Uterus (tissue), 2 donors: ENCODE data around the gene MICB.

Source experiments
- POLR2A ChIP-seq, 2 donors: fragments of 450-650 bp; IDR thresholded peaks; one replicate each; pipeline ENCODE4 v1.6.1; 2016; ENCODE audit warnings: antibody characterized with exemption in 2 of 2, mild to moderate bottlenecking in 1 of 2, moderate library complexity in 1 of 2
- TF ChIP-seq, protein P1 (sequence below), 4 experiments: fragments of 200-600 bp in 2 of 4; fragments of 450-650 bp in 2 of 4; sonication (generic) in 2 of 4; IDR thresholded peaks; one replicate each; pipeline ENCODE4 v1.5.1; 2016 to 2019; ENCODE audit warnings: antibody characterized with exemption in 4 of 4, mild to moderate bottlenecking in 2 of 4, moderate library complexity in 1 of 4

DNA sequence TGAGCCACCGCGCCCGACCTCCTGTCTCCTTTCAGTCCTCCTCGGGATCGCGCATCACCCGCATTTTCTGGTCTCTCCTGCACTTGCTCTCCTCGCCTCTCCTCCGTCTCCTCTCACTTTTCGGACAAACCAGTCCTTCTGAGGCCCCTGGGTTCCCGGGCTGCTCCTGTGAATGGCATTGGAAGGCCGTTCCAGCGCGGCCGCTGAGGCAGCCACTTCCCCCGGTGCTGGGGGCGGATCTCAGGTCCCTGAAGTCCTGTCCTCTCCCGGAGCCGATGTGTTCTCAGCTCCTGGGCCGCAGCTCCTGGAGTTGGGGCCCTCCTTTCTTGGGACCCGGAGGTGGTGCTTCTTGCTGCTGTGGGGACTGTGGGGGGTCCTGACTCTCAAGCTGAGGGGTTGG, 803 bp downstream of the MICB start:
- TF ChIP-seq, protein P1, sequence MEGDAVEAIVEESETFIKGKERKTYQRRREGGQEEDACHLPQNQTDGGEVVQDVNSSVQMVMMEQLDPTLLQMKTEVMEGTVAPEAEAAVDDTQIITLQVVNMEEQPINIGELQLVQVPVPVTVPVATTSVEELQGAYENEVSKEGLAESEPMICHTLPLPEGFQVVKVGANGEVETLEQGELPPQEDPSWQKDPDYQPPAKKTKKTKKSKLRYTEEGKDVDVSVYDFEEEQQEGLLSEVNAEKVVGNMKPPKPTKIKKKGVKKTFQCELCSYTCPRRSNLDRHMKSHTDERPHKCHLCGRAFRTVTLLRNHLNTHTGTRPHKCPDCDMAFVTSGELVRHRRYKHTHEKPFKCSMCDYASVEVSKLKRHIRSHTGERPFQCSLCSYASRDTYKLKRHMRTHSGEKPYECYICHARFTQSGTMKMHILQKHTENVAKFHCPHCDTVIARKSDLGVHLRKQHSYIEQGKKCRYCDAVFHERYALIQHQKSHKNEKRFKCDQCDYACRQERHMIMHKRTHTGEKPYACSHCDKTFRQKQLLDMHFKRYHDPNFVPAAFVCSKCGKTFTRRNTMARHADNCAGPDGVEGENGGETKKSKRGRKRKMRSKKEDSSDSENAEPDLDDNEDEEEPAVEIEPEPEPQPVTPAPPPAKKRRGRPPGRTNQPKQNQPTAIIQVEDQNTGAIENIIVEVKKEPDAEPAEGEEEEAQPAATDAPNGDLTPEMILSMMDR (IDR thresholded peaks at IDR 0.05) = no peak
- no peak for TF ChIP-seq POLR2A (IDR thresholded peaks at IDR 0.05)
